Iris pigment epithelial cell (primary cell): ENCODE measurements around the gene NOL4L.
"Not testable (repeated sequence)": the region's sequence is repeated elsewhere in the genome, so short reads cannot be mapped to it uniquely, and the experiment has no call there.

ENCODE experiments used
- DNase-seq: peaks from one replicate; pipeline ENCODE4 v3.0.0-alpha.2; 2011; ENCODE audit warnings: low read depth

Gene NOL4L

GRCh38 chr20:32470025-32470861 is 114.9 kb downstream of the NOL4L start:
- peak; percentile 94 for DNase-seq

DNA sequence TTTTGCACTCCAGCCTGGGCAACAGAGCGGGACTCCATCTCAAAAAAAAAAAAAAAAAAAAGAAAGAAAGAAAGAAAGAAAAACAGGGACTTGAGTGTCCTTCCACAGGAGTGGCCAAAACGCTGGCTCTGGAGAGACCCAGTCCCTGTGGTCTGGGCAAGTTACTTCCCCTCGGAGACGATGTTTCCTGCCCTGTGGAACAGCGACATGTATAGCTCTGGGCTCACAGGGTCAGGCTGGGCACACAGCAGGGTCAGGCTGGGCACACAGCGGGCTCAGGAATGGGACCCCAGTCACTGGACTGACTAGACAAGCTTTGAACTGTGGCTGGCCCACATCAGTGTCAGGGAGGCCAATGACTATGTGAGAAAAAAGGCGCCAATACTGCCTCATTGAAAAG is 116.3 kb downstream of the NOL4L start:
- DNase-seq = no peak

DNA sequence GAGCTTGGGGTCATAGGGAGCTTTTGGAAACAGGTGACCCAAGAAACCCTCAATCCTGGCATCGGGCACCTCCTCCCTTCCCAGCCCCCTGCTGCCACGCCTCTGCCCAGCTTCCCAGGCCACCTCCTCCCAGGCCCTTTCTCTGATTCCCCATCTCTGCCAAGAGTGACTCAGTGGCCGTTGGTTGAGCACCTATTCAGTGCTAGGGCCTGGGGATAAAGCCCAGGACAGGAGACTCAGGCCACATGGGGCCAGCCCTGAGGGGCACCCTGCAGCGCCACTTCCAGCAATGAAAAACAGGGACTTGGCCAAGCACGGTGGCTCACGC is 116.9 kb downstream of the NOL4L start:
- no peak for DNase-seq

DNA sequence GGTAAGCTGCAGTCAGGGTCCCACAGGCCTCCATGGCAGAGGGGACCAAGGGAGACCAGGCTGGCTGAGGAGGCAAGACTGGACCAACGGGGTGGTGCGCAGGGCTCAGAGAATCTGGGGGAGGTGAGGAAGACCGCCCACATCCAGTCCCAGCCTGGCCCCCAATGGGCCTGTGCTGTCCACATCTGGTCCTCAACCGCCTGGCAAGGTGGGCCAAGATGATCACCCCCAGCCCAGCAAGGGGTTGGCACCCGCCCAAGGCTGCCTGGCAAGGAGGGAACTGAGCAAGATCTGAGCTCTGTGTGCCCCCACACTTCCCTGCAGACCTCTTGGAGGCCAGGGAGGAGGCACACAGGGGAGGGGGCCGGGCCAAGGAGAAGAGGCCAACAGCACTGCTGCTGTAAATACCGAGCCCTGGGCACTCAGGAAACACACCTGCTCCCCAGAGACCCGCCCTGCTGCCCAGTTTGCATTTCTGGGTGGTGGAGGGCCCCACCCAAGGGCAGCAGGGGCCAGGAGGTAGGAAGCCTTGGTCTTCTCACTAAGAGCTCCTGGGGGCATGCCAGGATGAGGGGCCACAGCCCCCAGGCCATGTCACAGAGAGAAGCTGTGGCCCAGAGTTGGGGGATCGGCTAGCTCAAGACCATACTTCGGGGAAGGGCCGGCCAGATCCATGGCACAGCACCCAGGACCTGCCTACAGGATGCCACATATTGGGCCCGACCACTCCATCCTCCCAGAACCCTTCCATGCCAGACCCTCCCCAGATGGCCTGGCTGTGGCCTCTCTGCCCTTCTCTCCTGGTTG is 117.4 kb downstream of the NOL4L start:
- no peak for DNase-seq

GRCh38 chr20:32466739-32467505 is 118.2 kb downstream of the NOL4L start:
- no peak for DNase-seq

GRCh38 chr20:32465901-32466675 is 119.0 kb downstream of the NOL4L start:
- DNase-seq = not testable (repeated sequence)

DNA sequence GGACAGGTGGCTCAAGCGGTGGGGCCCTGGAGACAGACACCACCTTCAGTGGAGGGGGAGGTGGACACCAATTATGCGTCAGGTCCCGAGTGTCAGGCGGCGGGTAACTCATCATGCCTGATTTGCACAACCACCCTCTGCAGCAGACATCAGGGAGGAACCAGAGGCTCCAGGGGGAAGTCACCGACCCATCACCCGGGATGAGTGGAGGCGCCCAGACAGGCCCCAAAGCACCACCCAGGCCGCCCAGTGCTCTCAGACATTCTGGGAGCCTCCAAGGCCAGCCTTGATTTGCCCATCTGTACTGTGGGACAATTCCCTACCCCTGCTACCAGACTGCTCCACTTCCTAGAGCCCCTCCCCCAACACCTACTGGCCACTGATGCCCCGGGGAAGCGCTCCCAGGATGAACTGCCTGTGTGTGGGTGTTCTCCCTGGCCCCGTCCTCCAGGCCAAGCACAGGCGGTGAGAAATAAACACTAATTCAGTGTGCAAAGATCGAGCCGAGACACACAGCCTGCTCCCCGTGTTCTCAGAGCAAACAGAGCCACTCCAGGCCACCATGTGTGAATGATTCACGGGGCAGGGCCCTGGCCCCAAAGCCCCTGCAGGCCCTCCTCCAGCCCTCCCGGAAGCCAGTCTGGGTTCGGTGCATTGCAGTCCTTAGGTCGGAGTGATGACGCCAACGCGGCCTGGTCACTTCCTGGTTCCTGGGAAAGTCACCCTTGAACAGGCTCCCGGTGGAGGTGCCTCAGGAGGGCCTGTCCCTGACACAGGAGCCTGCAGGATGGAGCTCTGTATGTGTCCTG is 119.8 kb downstream of the NOL4L start:
- DNase-seq = peak; percentile 91

- DNase-seq = no peak
These were observed 120.6 kb downstream of the NOL4L start for GRCh38 chr20:32464401-32465091.

DNA sequence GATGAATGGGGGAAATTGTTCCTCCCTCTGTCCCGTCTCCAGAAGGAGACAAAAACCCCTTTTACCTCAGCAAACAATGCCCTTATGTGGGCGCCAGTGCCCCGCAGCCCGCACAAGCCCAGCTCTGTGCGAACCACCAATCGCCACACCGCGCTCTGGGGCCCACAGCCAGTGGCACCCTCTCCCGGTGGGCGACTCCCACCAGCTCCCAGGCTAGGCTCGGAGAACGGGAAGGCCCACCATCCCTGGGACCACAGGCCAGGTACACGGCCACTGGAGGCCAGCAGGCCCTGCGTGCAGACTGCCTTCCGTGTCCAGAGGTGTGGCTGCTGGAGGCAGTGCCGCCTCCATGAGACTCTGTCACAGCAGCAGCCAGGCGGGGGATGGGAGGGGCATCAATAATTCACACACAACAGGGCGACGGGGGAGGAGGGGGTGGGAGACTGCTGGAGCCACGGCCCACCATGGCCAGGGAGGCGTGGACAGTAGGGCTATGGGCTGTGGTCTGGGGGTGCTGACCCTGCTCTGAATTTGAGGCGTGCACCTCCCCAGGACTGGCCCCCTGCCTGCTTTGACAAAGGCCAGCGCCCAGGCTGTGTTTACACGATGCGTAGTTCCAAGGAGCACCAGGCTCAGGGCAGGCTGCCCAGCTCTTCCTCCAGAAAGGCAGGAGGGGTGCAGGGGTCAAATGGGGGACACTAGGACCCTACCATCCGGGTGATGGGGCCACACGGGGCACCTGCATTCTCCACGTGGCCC is 121.3 kb downstream of the NOL4L start:
- DNase-seq = no peak

DNA sequence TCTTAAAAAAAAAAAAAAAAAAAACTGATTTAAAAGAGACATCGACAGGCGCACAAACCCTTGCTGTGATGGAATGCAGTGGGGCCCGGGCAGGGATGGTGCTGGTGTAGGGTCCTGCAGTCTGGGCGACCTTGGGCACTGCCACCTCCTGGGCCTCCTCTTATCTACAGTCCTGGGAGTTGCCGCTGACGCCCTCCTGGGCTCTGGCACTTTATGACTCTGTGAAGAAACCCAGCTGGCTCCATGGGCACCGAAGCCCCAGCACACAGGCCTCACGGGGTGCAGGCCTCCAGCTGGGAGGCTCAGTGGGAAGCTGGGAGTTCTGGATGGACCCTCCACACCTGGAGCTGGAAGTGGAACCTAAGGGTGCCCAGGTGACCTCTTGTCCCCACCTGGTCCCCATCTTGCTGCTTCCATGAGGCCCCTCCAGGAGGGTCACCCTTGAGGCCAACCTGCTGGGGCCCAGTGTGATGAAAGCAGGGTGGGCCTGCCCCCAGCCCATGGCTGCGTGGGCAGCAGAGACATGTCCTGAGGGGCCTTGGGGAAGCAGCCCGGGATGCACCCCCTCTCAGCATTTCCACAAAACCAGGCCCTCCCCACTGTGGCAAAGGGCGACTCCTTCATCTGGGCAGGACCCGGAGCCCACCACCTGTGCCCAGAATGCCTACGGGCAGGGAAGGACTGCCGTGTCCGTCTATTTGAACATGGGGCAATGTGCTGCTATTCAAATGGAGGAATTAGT is 122.1 kb downstream of the NOL4L start:
- no peak for DNase-seq

- no peak for DNase-seq
These were observed 123.1 kb downstream of the NOL4L start for GRCh38 chr20:32461836-32462600.

DNA sequence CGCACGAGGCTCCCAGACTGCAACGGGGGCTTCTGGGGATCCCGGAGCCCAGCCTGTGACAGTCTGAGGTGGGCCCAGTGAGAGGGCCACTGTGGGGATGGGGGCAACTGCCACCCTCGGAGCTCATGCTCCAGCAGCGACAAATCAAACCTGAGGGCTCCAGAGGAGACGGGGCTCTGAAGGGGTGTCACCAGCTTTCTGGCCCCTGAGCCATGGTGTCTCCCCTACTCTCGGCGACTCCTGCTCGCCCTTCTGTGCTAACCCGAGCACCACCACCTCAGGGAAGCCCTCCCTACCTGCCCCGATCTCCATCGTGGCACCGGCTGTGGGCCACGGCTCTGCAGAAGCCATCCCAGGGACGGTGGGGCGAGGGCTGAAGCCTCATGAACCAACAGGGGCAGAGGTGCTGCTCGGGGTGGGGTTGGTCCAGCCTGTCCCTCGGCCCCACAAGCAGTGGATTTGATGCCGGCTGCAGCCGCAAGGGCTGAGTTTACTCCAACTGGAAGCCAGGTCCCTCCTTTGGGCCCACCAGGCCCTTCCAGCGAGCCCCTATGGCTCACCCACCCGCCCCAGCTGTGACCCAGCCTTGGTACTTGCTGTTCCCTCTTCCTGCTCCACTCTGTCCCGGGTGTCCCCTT is 124.3 kb downstream of the NOL4L start:
- no peak for DNase-seq

GRCh38 chr20:32460231-32460630 is 124.9 kb downstream of the NOL4L start:
- DNase-seq = no peak

DNA sequence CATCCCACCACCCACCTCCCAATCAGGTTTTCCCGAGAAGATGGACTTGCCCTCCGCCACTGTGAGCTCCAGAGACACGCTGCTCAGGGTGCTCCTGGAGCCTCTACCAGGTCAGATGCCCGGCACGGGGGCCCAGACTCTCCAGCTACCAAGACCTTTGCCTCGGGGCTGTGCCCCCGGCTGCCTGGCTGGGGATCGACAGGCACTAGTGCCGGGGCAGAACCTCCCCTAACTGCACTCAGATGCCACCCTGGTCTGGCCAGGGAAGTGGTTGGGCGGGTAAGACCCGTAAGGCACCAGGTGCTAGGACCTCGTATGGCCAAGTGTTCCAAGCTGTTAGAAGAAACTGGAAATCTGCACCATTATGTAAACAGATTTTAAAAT is 126.3 kb downstream of the NOL4L start:
- DNase-seq = no peak

GRCh38 chr20:32458061-32458836 is 126.9 kb downstream of the NOL4L start:
- no peak for DNase-seq

GRCh38 chr20:32457479-32457986 is 127.6 kb downstream of the NOL4L start:
- peak; percentile 73 for DNase-seq
